ENCODE data around the gene CRIP2. TPM values are rescaled to one million over a fixed set of nuclear protein-coding genes. Genes with fewer than 3 reads are reported as not detected.

The CRIP2 gene
- total and polyA plus RNA-seq, 9 donors = 0.35 to 242 (median 47.8) TPM

- peak in 2 of 5 donors; percentile 42 for DNase-seq
- intact Hi-C loops (cut with DNase I) = loop anchor here in 2 of 4 donors (5.0 to 10.0 kb wide), 3 partner anchors 34 to 398 kb away; partner anchors contain the start of gene TMEM121 (in 1 of the 2)
- WGBS, 3 donors = 83 to 92% (median 88%) methylated on average over 20 of the region's 20 CpGs
These were observed 18.6 kb downstream of the CRIP2 start for GRCh38 chr14:105492971-105493871.

GRCh38 chr14:105493921-105494605 is 19.4 kb downstream of the CRIP2 start:
- Histone ChIP-seq H3K36me3 (no peaks in the 10 kb centered on the region), H3K4me1 (ENCODE audit: insufficient read depth) (peaks cover 2% of the 10 kb centered on the region), H3K27me3 (no peaks in the 10 kb centered on the region), H3K4me3 (no peak overlapping the region), H3K27ac (no peak overlapping the region), H3K9me3 (no peaks in the 10 kb centered on the region)
- TF ChIP-seq POLR2A (IDR thresholded peaks at IDR 0.05) = no peak
- no peak for TF ChIP-seq EP300 (IDR thresholded peaks at IDR 0.05)
- no peak for TF ChIP-seq CTCF (IDR thresholded peaks at IDR 0.05)
- DNase-seq = no peak
- intact Hi-C loops (cut with DNase I) = loop anchor here in 2 of 4 donors (5.0 to 10.0 kb wide), 3 partner anchors 33 to 399 kb away; partner anchors contain the start of gene TMEM121 (in 1 of the 2)
- WGBS, 3 donors = 87 to 89% (median 87%) methylated on average over 11 to 16 of the region's 16 CpGs

More at GRCh38 chr14:105492971-105493871, 18.6 kb downstream of the CRIP2 start:
- Histone ChIP-seq H3K36me3 (no peaks in the 10 kb centered on the region), H3K4me3 (no peak overlapping the region), H3K27me3 (no peaks in the 10 kb centered on the region), H3K9me3 (no peaks in the 10 kb centered on the region), H3K4me1 (ENCODE audit: insufficient read depth) (peaks cover 2% of the 10 kb centered on the region), H3K27ac (no peak overlapping the region)
- TF ChIP-seq EP300 (IDR thresholded peaks at IDR 0.05) (no peak), POLR2A (IDR thresholded peaks at IDR 0.05) (no peak), CTCF (IDR thresholded peaks at IDR 0.05) (no peak)

GRCh38 chr14:105494606-105494929 is 19.9 kb downstream of the CRIP2 start:
- H3K4me1 ChIP-seq (ENCODE audit: insufficient read depth) = peaks cover 2% of the 10 kb centered on the region
- H3K27me3 ChIP-seq = no peaks in the 10 kb centered on the region
- no peak for TF ChIP-seq POLR2A (IDR thresholded peaks at IDR 0.05)
- no peak for TF ChIP-seq EP300 (IDR thresholded peaks at IDR 0.05)
- no peak for TF ChIP-seq CTCF (IDR thresholded peaks at IDR 0.05)
- 94 to 96% (median 95%) methylated on average over 6 of the region's 6 CpGs for WGBS, 3 donors
- H3K36me3 ChIP-seq = no peaks in the 10 kb centered on the region
- intact Hi-C loops (cut with DNase I) = loop anchor here in 2 of 4 donors (5.0 to 10.0 kb wide), 3 partner anchors 33 to 400 kb away; partner anchors contain the start of gene TMEM121 (in 1 of the 2)
- DNase-seq = no peak
- no peak overlapping the region for H3K4me3 ChIP-seq
- H3K9me3 ChIP-seq = no peaks in the 10 kb centered on the region
- H3K27ac ChIP-seq = no peak overlapping the region

GRCh38 chr14:105495101-105495989 is 20.7 kb downstream of the CRIP2 start:
- intact Hi-C loops (cut with DNase I) = loop anchor here in 1 of 4 donors (10.0 kb wide), 1 partner anchor 401 kb away; no protein-coding TSS in a partner anchor
- no peaks in the 10 kb centered on the region for H3K36me3 ChIP-seq
- TF ChIP-seq POLR2A (IDR thresholded peaks at IDR 0.05) (no peak), CTCF (IDR thresholded peaks at IDR 0.05) (no peak), EP300 (IDR thresholded peaks at IDR 0.05) (no peak)
- H3K27ac ChIP-seq = no peak overlapping the region
- H3K4me1 ChIP-seq (ENCODE audit: insufficient read depth) = peaks cover 2% of the 10 kb centered on the region
- H3K9me3 ChIP-seq = no peaks in the 10 kb centered on the region
- WGBS, 3 donors = 62 to 76% (median 71%) methylated on average over 17 to 18 of the region's 18 CpGs
- no peaks in the 10 kb centered on the region for H3K27me3 ChIP-seq
- no peak for DNase-seq
- H3K4me3 ChIP-seq = no peak overlapping the region

Measured in ovary (tissue), 9 donors.